Pancreas (tissue), 10 donors: ENCODE results near the gene TENM4. TPM values are rescaled to one million over a fixed set of nuclear protein-coding genes. Genes with fewer than 3 reads are reported as not detected.

Experiments
- ATAC-seq, 4 donors: fragments of 200-7000 bp; cut with Tn5 transposase; one replicate each; pipeline versions ENCODE4 v1.8.0 to v1.9.1; 2020; ENCODE audit warnings: mild to moderate bottlenecking in 4 of 4, moderate library complexity in 4 of 4
- DNase-seq, 6 donors: peaks; one replicate each; pipeline ENCODE4 v3.0.0-alpha.2; 2020
- FAIRE-seq: peaks from 2 replicates; lab custom pipeline; 2012; peaks lifted over from hg19 to GRCh38; lab: Jason Lieb, UNC
- H3K27ac ChIP-seq, 4 donors: fragments of 200-600 bp; sonication (generic); 1 replicate in 3 of 4; 2 replicates in 1 of 4; pipeline versions ENCODE4 v1.5.0 to v1.8.0; 2020
- H3K27me3 ChIP-seq, 4 donors: fragments of 200-600 bp; one replicate each; pipeline ENCODE4 v1.8.0; 2021
- H3K36me3 ChIP-seq, 3 donors: fragments of 200-600 bp; sonication (generic) in 1 of 3; one replicate each; pipeline versions ENCODE4 v1.5.0 to v1.8.0; 2020 to 2021
- H3K4me1 ChIP-seq, 3 donors: fragments of 200-600 bp; one replicate each; pipeline ENCODE4 v1.8.0; 2021
- H3K4me3 ChIP-seq, 4 donors: fragments of 200-600 bp; sonication (generic) in 2 of 4; one replicate each; pipeline versions ENCODE4 v1.5.0 to v1.8.0; 2020 to 2021
- H3K9me3 ChIP-seq, 4 donors: fragments of 200-600 bp; one replicate each; pipeline ENCODE4 v1.8.0; 2021
- CTCF ChIP-seq, 4 donors: fragments of 200-600 bp; sonication (generic) in 3 of 4; IDR thresholded peaks; one replicate each; pipeline versions ENCODE4 v1.5.0 to v1.8.0; 2021; ENCODE audit warnings: antibody characterized with exemption in 4 of 4
- WGBS, 2 donors: extraction: QIAGEN DNeasy Blood & Tissue Kit; methylation state at CpG; one replicate each; pipeline ENCODE4 v1.1.7; 2013; 5-methylcytosine and 5-hydroxymethylcytosine counted together
- intact Hi-C, 3 donors: fragments of 100-400 bp; cut with DNase I; formaldehyde crosslinking; loops; one replicate each; pipeline versions ENCODE4 v1.11.1 to v1.14.2; 2022
- polyA plus RNA-seq, 2 donors: library from polyadenylated mRNA; stranded (reverse); fragments of 200-250 nt; gene quantifications; one replicate each; pipeline ENCODE4 v1.2.3, GENCODE V29; 2013
- total RNA-seq, 6 donors: library from RNA; stranded (reverse); fragmentation: NEBNext Ultra II Directional in 4 of 6; extraction: Animal tissue kit (Norgen Biotek cat#: 25700) in 4 of 6; gene quantifications; one replicate each; pipeline versions ENCODE4 v1.2.1 to v1.2.4, GENCODE V29; 2021 to 2023
- donor health status: healthy with polysubstance abuse.
- donor health status: DM: no; HTN: no; CAD: no; lungs with moderate emphysema.
- donor health status: DM: no; HTN: no; CAD: no.
- donor health status: control.
- donor health status: control.
- donor health status: Bipolar disorder and iron deficiency.
- donor health status: DM: yes; HTN: yes; CAD: no.
- donor health status: DM: no; HTN: no; CAD: no.
- donor health status: DM: no; HTN: no; CAD: no.
- donor health status: DM: yes; HTN: yes; CAD: no.

Gene TENM4
- total and polyA plus RNA-seq, 8 donors: 0.37 to 6.8 (median 1.3) TPM

GRCh38 chr11:79082907-79083306 is 357.9 kb downstream of the TENM4 start:
- DNase-seq: no peak
- WGBS, 2 donors: 65 to 79% methylated on average over 7 of the region's 7 CpGs
- Histone ChIP-seq H3K4me3 (no peak overlapping the region), H3K27ac (peak overlapping the region in 1 of 4 donors; percentile 23), H3K4me1 (no peaks in the 10 kb centered on the region), H3K36me3 (no peaks in the 10 kb centered on the region), H3K9me3 (no peaks in the 10 kb centered on the region), H3K27me3 (no peaks in the 10 kb centered on the region)
- no peak for ATAC-seq
- intact Hi-C loops: loop anchor here in 1 of 3 donors (10.0 kb wide), 1 partner anchor 438 kb away; no protein-coding TSS in a partner anchor
- no peak for FAIRE-seq
- no peak for TF ChIP-seq CTCF (IDR thresholded peaks at IDR 0.05)

GRCh38 chr11:79082280-79082679 is 358.6 kb downstream of the TENM4 start:
- FAIRE-seq (no peak), ATAC-seq (no peak), DNase-seq (no peak)
- intact Hi-C loops: loop anchor here in 1 of 3 donors (10.0 kb wide), 1 partner anchor 437 kb away; no protein-coding TSS in a partner anchor
- H3K27ac ChIP-seq: no peak overlapping the region
- H3K9me3 ChIP-seq: no peaks in the 10 kb centered on the region
- H3K27me3 ChIP-seq: no peaks in the 10 kb centered on the region
- 82 to 86% methylated on average over 4 of the region's 4 CpGs for WGBS, 2 donors
- no peak for TF ChIP-seq CTCF (IDR thresholded peaks at IDR 0.05)
- no peaks in the 10 kb centered on the region for H3K36me3 ChIP-seq
- no peak overlapping the region for H3K4me3 ChIP-seq
- no peaks in the 10 kb centered on the region for H3K4me1 ChIP-seq

- Histone ChIP-seq H3K27me3 (no peaks in the 10 kb centered on the region), H3K36me3 (no peaks in the 10 kb centered on the region), H3K4me1 (no peaks in the 10 kb centered on the region), H3K27ac (peak overlapping the region in 2 of 4 donors; percentile 42 to 67), H3K9me3 (no peaks in the 10 kb centered on the region), H3K4me3 (no peak overlapping the region)
- no peak for TF ChIP-seq CTCF (IDR thresholded peaks at IDR 0.05)
- WGBS, 2 donors: 65 to 68% methylated on average over 7 of the region's 7 CpGs
- DNase-seq (no peak), ATAC-seq (peak in 2 of 4 donors; percentile 36 to 61), FAIRE-seq (no peak)
- intact Hi-C loops: loop anchor here in 1 of 3 donors (10.0 kb wide), 1 partner anchor 437 kb away; no protein-coding TSS in a partner anchor
Observed at GRCh38 chr11:79081471-79082031, 359.3 kb downstream of the TENM4 start.

- FAIRE-seq: no peak
- DNase-seq: no peak
- H3K4me1 ChIP-seq: no peaks in the 10 kb centered on the region
- intact Hi-C loops: loop anchor here in 1 of 3 donors (10.0 kb wide), 1 partner anchor 436 kb away; no protein-coding TSS in a partner anchor
- no peak for TF ChIP-seq CTCF (IDR thresholded peaks at IDR 0.05)
- no peak overlapping the region for H3K4me3 ChIP-seq
- no peaks in the 10 kb centered on the region for H3K27me3 ChIP-seq
- no peaks in the 10 kb centered on the region for H3K9me3 ChIP-seq
- no peak for ATAC-seq
- H3K27ac ChIP-seq: peak overlapping the region in 2 of 4 donors; percentile 42 to 67
- H3K36me3 ChIP-seq: no peaks in the 10 kb centered on the region
Observed at GRCh38 chr11:79080551-79080950, 360.3 kb downstream of the TENM4 start.

- no peak for TF ChIP-seq CTCF (IDR thresholded peaks at IDR 0.05)
- no peaks in the 10 kb centered on the region for H3K9me3 ChIP-seq
- DNase-seq (no peak), ATAC-seq (peak in 3 of 4 donors; percentile 53 to 74 (median 73)), FAIRE-seq (no peak)
- no peaks in the 10 kb centered on the region for H3K36me3 ChIP-seq
- no peaks in the 10 kb centered on the region for H3K4me1 ChIP-seq
- peak overlapping the region in 2 of 4 donors; percentile 19 to 28 for H3K27ac ChIP-seq
- no peaks in the 10 kb centered on the region for H3K27me3 ChIP-seq
- intact Hi-C loops: loop anchor here in 1 of 3 donors (5.0 kb wide), 1 partner anchor 432 kb away; no protein-coding TSS in a partner anchor
- H3K4me3 ChIP-seq: no peak overlapping the region
- 64 to 66% methylated on average over 7 of the region's 7 CpGs for whole genome bisulfite sequencing, 2 donors
Observed at GRCh38 chr11:79078999-79079398, 361.8 kb downstream of the TENM4 start.
